Smooth muscle cell (in vitro differentiated cells): Measurements from ENCODE around the gene SPATA25. TPM values are rescaled to one million over a fixed set of nuclear protein-coding genes. Genes with fewer than 3 reads are reported as not detected.

Source experiments
- DNase-seq: peaks from one replicate; lab custom pipeline; 2025; ENCODE audit not compliant: unreplicated experiment; lab: John Stamatoyannopoulos, UW
- H2AFZ ChIP-seq: fragments of 200-600 bp; sonication (generic); 2 replicates; pipeline ENCODE4 v1.6.0; 2016; ENCODE audit warnings: antibody characterized with exemption, low read depth, mild to moderate bottlenecking
- H3F3A ChIP-seq: fragments of 200-600 bp; sonication (generic); 2 replicates; pipeline ENCODE4 v1.6.0; 2017; ENCODE audit warnings: antibody characterized with exemption, low read depth
- H3K27ac ChIP-seq: fragments of 200-600 bp; sonication (generic); 2 replicates; pipeline ENCODE4 v1.5.1; 2016; ENCODE audit warnings: low read depth, mild to moderate bottlenecking
- H3K27me3 ChIP-seq: fragments of 200-600 bp; sonication (generic); 2 replicates; pipeline ENCODE4 v1.6.1; 2016; ENCODE audit warnings: low read depth, mild to moderate bottlenecking
- H3K36me3 ChIP-seq: fragments of 200-600 bp; sonication (generic); 2 replicates; pipeline ENCODE4 v1.5.1; 2016; ENCODE audit warnings: low read depth
- H3K4me1 ChIP-seq: fragments of 200-600 bp; sonication (generic); 2 replicates; pipeline ENCODE4 v1.5.1; 2016; ENCODE audit warnings: low read depth
- H3K4me2 ChIP-seq: fragments of 200-600 bp; sonication (generic); 2 replicates; pipeline ENCODE4 v1.6.0; 2016; ENCODE audit warnings: mild to moderate bottlenecking
- H3K4me3 ChIP-seq: fragments of 200-600 bp; sonication (generic); 2 replicates; pipeline ENCODE4 v1.5.1; 2016; ENCODE audit warnings: mild to moderate bottlenecking
- H3K79me2 ChIP-seq: fragments of 200-600 bp; sonication (generic); 2 replicates; pipeline ENCODE4 v1.6.0; 2016; ENCODE audit warnings: low read depth, mild to moderate bottlenecking
- H3K9ac ChIP-seq: fragments of 200-600 bp; sonication (generic); 2 replicates; pipeline ENCODE4 v1.6.0; 2016; ENCODE audit warnings: low read depth
- H3K9me3 ChIP-seq: fragments of 200-600 bp; sonication (generic); replicated peaks from 2 replicates; pipeline ENCODE4 v1.5.1; 2016; ENCODE audit warnings: low read depth
- H4K20me1 ChIP-seq: fragments of 200-600 bp; sonication (generic); 2 replicates; pipeline ENCODE4 v1.6.0; 2016; ENCODE audit warnings: low read depth
- CTCF ChIP-seq: fragments of 200-600 bp; sonication (generic); IDR thresholded peaks from 2 replicates; pipeline ENCODE4 v1.5.1; 2017; ENCODE audit warnings: borderline replicate concordance, mild to moderate bottlenecking, antibody characterized with exemption; ENCODE audit not compliant: insufficient read depth, poor library complexity, severe bottlenecking
- WGBS: methylation state at CpG from one replicate; pipeline ENCODE4 v1.1.7; 2016; ENCODE audit warnings: low lambda C conversion rate; 5-methylcytosine and 5-hydroxymethylcytosine counted together
- polyA plus RNA-seq: library from polyadenylated mRNA; unstranded; fragments of >200 nt; fragmentation: Nextera tagmentation; extraction: Ambion mirVana; gene quantifications from 2 replicates; pipeline ENCODE4 v1.2.1, GENCODE V29; 2016
- total RNA-seq: library from RNA; depleted of rRNA; stranded (reverse); fragments of >200 nt; gene quantifications from 2 replicates; pipeline ENCODE4 v1.2.3, GENCODE V29; 2014

Gene SPATA25
- total and polyA plus RNA-seq, 2 experiments from 2014 or later = 0.43 to 0.54 TPM

GRCh38 chr20:45867819-45868176, 19.6 kb downstream of the SPATA25 start:
- no peaks in the 10 kb centered on the region for H3K79me2 ChIP-seq
- H3K27me3 ChIP-seq = no peaks in the 10 kb centered on the region
- H3K4me3 ChIP-seq = no peak overlapping the region
- no peak for DNase-seq
- no peak overlapping the region for H2AFZ ChIP-seq
- no peak for TF ChIP-seq CTCF
- H3K9ac ChIP-seq = peak overlapping the region; percentile 74
- no peaks in the 10 kb centered on the region for H3K4me1 ChIP-seq
- H3F3A ChIP-seq = no peaks in the 10 kb centered on the region
- H4K20me1 ChIP-seq = no peaks in the 10 kb centered on the region
- peak overlapping the region; percentile 91 for H3K27ac ChIP-seq
- no peaks in the 10 kb centered on the region for H3K36me3 ChIP-seq
- H3K9me3 ChIP-seq = no peaks in the 10 kb centered on the region
- H3K4me2 ChIP-seq = peak overlapping the region; percentile 12

- WGBS = 93% methylated on average over 6 of the region's 6 CpGs
- H3K27me3 ChIP-seq = no peaks in the 10 kb centered on the region
- H3K79me2 ChIP-seq = no peaks in the 10 kb centered on the region
- no peak for DNase-seq
- no peaks in the 10 kb centered on the region for H3K36me3 ChIP-seq
- no peaks in the 10 kb centered on the region for H4K20me1 ChIP-seq
- H3F3A ChIP-seq = no peaks in the 10 kb centered on the region
- no peaks in the 10 kb centered on the region for H3K9me3 ChIP-seq
- H3K4me1 ChIP-seq = no peaks in the 10 kb centered on the region
- H3K4me3 ChIP-seq = no peak overlapping the region
- H3K4me2 ChIP-seq = peak overlapping the region; percentile 12
- H3K9ac ChIP-seq = peak overlapping the region; percentile 74
- no peak for TF ChIP-seq CTCF
- H3K27ac ChIP-seq = peak overlapping the region; percentile 91
- H2AFZ ChIP-seq = no peak overlapping the region
Observed at GRCh38 chr20:45867136-45867818, 20.1 kb downstream of the SPATA25 start.

GRCh38 chr20:45866454-45866853, 21.0 kb downstream of the SPATA25 start:
- Histone ChIP-seq H3K4me2 (no peak overlapping the region), H4K20me1 (no peaks in the 10 kb centered on the region), H3K4me3 (no peak overlapping the region), H3K36me3 (no peaks in the 10 kb centered on the region), H3K9me3 (no peaks in the 10 kb centered on the region), H3K4me1 (no peaks in the 10 kb centered on the region), H3F3A (no peaks in the 10 kb centered on the region), H3K79me2 (no peaks in the 10 kb centered on the region), H3K27ac (no peak overlapping the region), H3K27me3 (no peaks in the 10 kb centered on the region), H3K9ac (no peak overlapping the region), H2AFZ (no peak overlapping the region)
- no peak for DNase-seq
- TF ChIP-seq CTCF = no peak
- 96% methylated on average over 5 of the region's 5 CpGs for WGBS
